Kidney epithelial cell (primary cell): ENCODE results near the gene HOXB5. TPM values are rescaled to one million over a fixed set of nuclear protein-coding genes. Genes with fewer than 3 reads are reported as not detected.

Experiments
- DNase-seq: peaks from one replicate; pipeline ENCODE4 v3.0.0-alpha.2; 2010; ENCODE audit warnings: low read depth
- H3K27me3 ChIP-seq: 2 replicates; pipeline ENCODE4 v1.6.0; 2011; ENCODE audit warnings: low read length; ENCODE audit not compliant: control insufficient read depth, insufficient read depth
- H3K36me3 ChIP-seq: 2 replicates; pipeline ENCODE4 v1.5.1; 2011; ENCODE audit warnings: low read length; ENCODE audit not compliant: control insufficient read depth, insufficient read depth
- H3K4me3 ChIP-seq: 2 replicates; pipeline ENCODE4 v1.5.1; 2011; ENCODE audit warnings: low read depth, mild to moderate bottlenecking, control low read depth, low read length
- CTCF ChIP-seq: IDR thresholded peaks from 2 replicates; pipeline ENCODE4 v1.5.1; 2011; ENCODE audit warnings: mild to moderate bottlenecking, moderate library complexity, low read length, control low read depth, inconsistent platforms; ENCODE audit not compliant: insufficient read depth, poor library complexity, severe bottlenecking
- total RNA-seq: library from RNA; depleted of rRNA; stranded (reverse); fragments of >200 nt; gene quantifications from 2 replicates; pipeline ENCODE4 v1.2.3, GENCODE V29; 2015

Gene HOXB5
- total RNA-seq, 1 donor from 2014 or later = 3.6 TPM

GRCh38 chr17:48549281-48549630 is 44.3 kb downstream of the HOXB5 start:
- H3K36me3 ChIP-seq = peaks cover 4% of the 10 kb centered on the region
- no peak for DNase-seq
- H3K27me3 ChIP-seq = no peaks in the 10 kb centered on the region
- no peak for TF ChIP-seq CTCF
- H3K4me3 ChIP-seq = no peak overlapping the region

- no peak overlapping the region for H3K4me3 ChIP-seq
- no peaks in the 10 kb centered on the region for H3K27me3 ChIP-seq
- no peak for DNase-seq
- H3K36me3 ChIP-seq = peaks cover 3% of the 10 kb centered on the region
- TF ChIP-seq CTCF = no peak
Observed at GRCh38 chr17:48548523-48549280, 44.9 kb downstream of the HOXB5 start.

GRCh38 chr17:48547808-48548522 is 45.6 kb downstream of the HOXB5 start:
- TF ChIP-seq CTCF = no peak
- no peak for DNase-seq
- Histone ChIP-seq H3K4me3 (peak overlapping the region; percentile 6), H3K36me3 (peaks cover 7% of the 10 kb centered on the region), H3K27me3 (no peaks in the 10 kb centered on the region)

- no peaks in the 10 kb centered on the region for H3K27me3 ChIP-seq
- peak overlapping the region; percentile 9 for H3K4me3 ChIP-seq
- peaks cover 7% of the 10 kb centered on the region for H3K36me3 ChIP-seq
- TF ChIP-seq CTCF = no peak
- no peak for DNase-seq
Observed at GRCh38 chr17:48546924-48547807, 46.4 kb downstream of the HOXB5 start.

- no peak for DNase-seq
- H3K4me3 ChIP-seq = peak overlapping the region; percentile 9
- H3K27me3 ChIP-seq = no peaks in the 10 kb centered on the region
- TF ChIP-seq CTCF = no peak
- peaks cover 7% of the 10 kb centered on the region for H3K36me3 ChIP-seq
Observed at GRCh38 chr17:48546137-48546923, 47.2 kb downstream of the HOXB5 start.
